Islet of Langerhans (tissue), 1 donor: ENCODE results near the gene MIEF1.

Source experiments
- FAIRE-seq: peaks from one replicate; lab custom pipeline; 2011; peaks lifted over from hg19 to GRCh38; lab: Jason Lieb, UNC

The MIEF1 gene

DNA sequence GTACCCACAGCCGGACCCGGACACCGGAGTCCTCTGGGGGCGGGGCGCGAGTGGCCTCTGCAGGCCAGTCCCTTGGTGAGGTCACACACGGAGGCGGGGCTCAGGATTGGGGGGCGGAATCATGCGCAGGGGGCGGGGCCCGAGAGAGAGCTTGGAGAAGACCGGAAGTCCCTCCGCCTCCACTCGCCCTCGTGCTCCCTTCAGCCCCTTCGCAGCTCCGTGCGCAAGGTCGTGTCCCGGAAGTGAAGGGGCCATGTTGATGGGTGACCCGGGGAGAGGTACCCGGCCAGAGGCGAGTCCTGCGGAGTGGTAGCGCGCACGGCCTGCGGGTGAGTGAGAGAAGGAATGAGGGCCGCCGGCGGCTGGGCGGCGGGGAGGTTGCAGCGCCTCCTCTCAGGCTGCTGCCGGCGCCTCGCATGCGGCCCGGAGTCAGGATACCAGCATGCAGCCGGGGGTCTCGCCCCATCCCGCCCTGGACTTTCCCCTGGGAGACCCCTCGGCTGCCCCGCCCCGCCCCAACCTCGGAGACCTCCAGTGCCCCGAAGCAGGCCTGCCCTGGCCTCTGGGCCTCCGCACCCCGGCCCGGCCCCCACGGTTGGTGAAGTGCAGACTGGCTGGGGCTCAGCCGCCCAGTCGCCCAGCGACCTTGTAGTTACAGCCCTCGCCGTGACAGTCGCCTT, at the start of gene MIEF1:
MIEF1 (plus strand) TSS at position 182 of the 680 bp plus-strand sequence. CDS start 9,005 bp downstream, outside the sequence.
- no peak for FAIRE-seq

DNA sequence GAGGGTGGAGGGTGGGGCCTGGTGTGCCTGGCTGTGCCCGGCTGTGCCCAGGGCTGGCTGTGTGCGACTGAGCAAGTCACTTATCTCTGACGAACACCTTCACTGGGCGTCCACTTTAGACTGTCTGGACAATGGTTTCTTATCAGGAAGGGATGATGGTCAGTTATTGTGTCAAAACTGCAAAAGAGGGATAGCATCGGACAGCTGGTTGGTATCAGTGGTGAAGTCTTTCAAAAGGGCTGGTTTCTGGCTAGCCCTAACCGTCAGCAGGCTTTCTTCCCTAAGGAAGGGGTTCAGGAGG, 49.4 kb upstream of the MIEF1 start:
- no peak for FAIRE-seq

DNA sequence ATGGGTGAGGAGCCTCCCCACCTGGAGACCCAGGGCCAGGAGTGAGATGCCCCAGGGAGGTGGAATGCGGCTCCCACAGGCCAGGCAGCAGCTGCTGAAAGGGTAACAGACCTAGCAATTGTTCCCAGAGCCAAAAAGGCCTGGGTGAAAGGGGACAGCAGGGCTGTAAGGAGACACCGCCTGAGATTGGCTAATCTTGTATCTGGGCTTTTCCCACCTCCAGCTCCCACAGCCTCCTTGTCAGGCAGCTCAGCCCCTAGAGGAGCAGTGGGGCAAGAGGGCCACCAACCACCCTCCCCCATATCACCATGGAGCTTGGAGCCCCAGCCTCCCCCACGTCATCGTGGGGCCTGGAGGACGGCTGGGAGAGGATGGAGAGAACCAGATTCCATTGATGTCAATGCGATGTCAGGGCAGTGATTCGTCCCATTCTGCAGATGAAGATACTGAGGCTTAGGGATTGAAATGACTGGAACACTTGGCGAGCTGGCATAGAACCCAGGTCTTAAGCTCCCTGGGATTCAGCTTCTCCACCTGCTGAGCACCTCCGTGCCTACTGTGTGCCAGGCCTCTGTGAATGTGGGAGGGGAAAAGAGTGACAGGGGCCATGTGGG, 48.2 kb upstream of the MIEF1 start:
- FAIRE-seq: no peak

DNA sequence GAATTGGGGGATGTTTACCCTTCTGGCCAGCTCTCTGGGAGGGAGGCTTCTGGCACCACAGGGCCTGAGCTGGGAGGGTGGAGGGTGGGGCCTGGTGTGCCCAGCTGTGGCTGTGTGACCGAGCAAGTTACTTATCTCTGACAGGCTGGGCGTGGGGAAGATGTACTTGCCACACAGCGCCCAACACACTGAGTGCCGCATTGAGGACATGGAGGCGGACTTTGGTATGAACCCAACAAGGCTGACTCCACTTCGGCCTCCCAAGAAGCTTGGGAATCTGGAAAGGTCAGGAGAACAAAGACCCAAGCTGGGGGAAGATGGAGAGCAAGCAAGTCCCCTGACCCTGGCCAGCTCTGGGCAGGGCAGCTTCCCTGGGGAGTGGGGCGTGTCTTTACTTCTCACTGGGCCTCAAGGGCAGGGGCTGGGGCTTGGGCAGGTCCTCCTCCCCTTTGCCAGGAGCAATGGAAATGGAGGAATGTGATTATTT, 47.7 kb upstream of the MIEF1 start:
- no peak for FAIRE-seq

DNA sequence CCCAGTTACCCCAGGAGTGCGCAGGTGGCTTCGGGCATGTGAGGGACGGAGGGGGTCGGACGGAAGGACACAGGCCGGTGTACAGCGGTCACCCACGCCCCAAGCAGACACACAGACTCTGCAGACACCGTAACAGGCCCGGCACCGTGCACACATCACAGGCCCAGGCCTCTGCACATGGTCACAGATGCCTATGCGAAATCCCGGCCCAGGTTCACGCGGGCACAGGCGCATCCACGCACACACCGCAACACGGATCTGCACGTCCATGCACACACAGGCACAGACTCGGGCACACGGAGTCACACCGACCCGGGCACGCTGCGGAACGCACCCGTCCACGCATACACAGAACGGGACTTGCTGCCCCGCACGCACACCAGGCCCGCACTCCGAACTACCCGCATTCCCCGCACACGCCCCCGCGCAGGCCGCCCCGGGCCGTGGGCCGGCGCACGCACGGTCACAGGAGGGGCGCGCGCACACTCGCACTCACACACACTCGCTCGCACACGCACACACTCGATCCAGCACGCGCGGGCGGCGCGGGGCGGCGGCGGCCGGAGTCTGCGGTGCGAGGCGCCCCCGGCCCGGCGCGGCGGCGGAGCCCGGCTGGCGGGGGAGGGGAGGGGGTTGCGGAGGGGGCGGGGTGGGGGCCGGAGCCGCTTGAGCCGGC, 45.4 kb upstream of the MIEF1 start, which contains the start of gene MGAT3:
MGAT3 (plus strand) TSS at position 491 of the 676 bp plus-strand sequence. CDS start 30,336 bp downstream, outside the sequence.
- no peak for FAIRE-seq

- FAIRE-seq: no peak
Measured at GRCh38 chr22:39457198-39457555, 44.9 kb upstream of the MIEF1 start.

GRCh38 chr22:39457556-39458443, 44.3 kb upstream of the MIEF1 start:
- FAIRE-seq: no peak

- no peak for FAIRE-seq
Measured at GRCh38 chr22:39458444-39459083, 43.5 kb upstream of the MIEF1 start.

DNA sequence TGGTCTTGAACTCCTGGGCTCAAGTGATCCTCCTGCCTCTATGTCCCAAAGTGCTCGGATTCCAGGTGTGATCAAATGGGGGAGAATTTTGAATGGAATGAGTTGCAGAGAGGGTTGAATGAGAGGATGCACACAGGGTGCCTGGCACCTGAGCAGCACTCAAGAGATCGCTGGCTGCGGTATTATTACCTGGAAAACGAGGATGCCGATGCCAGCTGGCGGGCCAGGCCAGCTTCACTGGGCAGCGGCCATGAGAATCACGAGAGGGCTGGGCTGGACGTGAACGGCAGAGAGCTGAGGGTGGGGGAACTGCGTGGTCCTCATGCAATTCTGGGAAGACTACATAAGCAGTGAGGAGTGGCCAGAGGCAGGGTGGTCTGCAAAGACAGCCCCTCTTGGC, 42.4 kb upstream of the MIEF1 start:
- FAIRE-seq: no peak

GRCh38 chr22:39462443-39463221, 39.5 kb upstream of the MIEF1 start:
- FAIRE-seq: no peak

GRCh38 chr22:39463277-39463676, 38.8 kb upstream of the MIEF1 start:
- no peak for FAIRE-seq

DNA sequence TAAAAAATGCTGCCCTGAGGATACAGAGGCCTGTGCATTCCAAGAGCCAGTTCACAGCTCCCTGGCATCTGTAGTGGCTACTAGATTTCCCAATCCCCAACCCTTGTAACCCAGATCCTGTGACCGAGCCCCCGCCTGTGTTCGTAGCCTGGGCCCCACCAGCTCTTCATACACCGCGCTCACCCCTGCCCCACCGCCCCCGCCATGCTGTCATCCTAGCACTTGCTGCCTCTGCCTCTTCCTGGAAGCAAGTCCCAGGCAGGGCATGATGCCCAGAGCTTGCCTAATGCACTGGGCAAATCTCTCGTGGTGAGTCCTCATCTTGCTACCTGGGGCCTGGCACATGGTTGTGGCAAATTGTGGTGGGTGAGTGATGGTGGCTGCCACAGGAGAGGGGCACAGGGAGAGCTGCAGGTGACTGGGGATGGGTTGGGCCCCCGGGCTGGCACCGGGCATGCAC, 38.1 kb upstream of the MIEF1 start:
- FAIRE-seq: no peak

DNA sequence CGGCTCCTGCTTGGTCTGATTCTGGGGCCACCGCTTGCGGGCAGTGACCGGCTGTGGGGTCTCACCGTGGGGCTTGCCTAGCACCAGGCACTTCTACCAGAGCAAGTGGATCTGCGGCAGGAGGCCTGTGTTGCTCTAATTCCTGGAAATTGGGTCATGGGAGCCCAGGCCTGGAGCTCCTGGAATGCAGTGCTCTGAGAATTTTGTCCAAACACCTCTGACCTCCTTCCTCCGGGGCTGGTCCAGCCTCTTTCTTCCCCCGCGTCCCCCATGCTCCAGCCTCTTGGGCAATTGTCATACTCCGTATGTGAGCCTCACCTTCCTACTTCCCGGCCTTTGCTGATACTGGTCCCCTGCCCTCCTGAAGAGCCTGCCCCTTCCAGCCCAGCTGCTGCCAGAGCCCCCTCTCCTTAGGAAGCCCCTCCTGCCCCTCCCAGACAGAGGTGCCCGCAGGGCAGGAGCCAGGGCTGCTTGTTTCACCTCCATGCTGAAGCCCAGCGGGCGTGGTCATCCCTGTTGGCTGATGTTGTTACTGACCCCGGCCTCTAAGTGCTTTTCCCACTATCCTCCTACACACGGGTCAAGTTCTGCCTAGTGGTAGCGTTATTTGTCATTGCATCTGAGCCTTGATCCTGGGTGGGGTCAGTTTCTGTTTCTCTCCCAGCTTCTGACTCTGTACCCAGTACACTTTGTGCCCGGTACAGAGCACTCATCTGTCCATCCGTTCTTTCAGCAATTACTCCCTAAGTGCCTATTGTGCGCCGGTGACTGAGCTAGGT, 35.7 kb upstream of the MIEF1 start:
- no peak for FAIRE-seq

GRCh38 chr22:39467390-39467895, 34.6 kb upstream of the MIEF1 start:
- FAIRE-seq: no peak

GRCh38 chr22:39468487-39469325, 33.4 kb upstream of the MIEF1 start:
- FAIRE-seq: no peak

GRCh38 chr22:39469326-39469680, 32.8 kb upstream of the MIEF1 start:
- no peak for FAIRE-seq

GRCh38 chr22:39469681-39470450, 32.2 kb upstream of the MIEF1 start:
- FAIRE-seq: no peak
